GM23248 (cell line): ENCODE results near the gene HS3ST2.

Experiments
- EZH2 ChIP-seq: fragments of 200-600 bp; sonication (generic); IDR thresholded peaks from 2 replicates; pipeline ENCODE4 v1.6.1; 2018; ENCODE audit warnings: antibody characterized with exemption, mild to moderate bottlenecking; ENCODE audit not compliant: insufficient read depth, poor library complexity, severe bottlenecking
- EZH2phosphoT487 ChIP-seq: fragments of 200-600 bp; sonication (generic); IDR thresholded peaks from 2 replicates; pipeline ENCODE4 v1.6.1; 2018; ENCODE audit warnings: antibody characterized with exemption, moderate library complexity, mild to moderate bottlenecking, low read depth; ENCODE audit not compliant: insufficient read depth

DNA sequence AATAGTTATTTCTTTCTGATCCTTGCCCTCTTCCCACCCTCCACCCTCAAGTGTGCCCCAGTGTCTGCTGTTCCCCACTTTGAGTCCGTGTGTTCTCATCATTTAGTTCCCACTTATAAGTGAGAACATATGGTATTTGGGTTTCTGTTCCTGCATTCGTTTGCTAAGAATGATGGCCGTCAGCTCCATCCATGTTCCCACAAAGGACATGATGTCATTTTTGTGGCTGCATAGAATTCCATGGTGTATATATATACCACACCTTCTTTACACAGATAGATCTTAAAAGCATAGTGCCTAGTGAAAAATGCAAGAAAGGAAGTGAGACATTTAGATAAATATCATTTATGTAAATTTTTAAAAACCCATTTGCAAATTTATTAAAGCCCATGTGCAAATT, 33.1 kb downstream of the HS3ST2 start:
- no peak for TF ChIP-seq EZH2phosphoT487
- TF ChIP-seq EZH2 = no peak
